GM19463 (cell line): Measurements from ENCODE around the gene CNOT10.

Experiments
- ATAC-seq: cut with Tn5 transposase; IDR thresholded peaks from one replicate; pipeline ENCODE4 v1.9.1; 2021; ENCODE audit warnings: mild to moderate bottlenecking, moderate library complexity; ENCODE audit not compliant: unreplicated experiment

CNOT10 gene

DNA sequence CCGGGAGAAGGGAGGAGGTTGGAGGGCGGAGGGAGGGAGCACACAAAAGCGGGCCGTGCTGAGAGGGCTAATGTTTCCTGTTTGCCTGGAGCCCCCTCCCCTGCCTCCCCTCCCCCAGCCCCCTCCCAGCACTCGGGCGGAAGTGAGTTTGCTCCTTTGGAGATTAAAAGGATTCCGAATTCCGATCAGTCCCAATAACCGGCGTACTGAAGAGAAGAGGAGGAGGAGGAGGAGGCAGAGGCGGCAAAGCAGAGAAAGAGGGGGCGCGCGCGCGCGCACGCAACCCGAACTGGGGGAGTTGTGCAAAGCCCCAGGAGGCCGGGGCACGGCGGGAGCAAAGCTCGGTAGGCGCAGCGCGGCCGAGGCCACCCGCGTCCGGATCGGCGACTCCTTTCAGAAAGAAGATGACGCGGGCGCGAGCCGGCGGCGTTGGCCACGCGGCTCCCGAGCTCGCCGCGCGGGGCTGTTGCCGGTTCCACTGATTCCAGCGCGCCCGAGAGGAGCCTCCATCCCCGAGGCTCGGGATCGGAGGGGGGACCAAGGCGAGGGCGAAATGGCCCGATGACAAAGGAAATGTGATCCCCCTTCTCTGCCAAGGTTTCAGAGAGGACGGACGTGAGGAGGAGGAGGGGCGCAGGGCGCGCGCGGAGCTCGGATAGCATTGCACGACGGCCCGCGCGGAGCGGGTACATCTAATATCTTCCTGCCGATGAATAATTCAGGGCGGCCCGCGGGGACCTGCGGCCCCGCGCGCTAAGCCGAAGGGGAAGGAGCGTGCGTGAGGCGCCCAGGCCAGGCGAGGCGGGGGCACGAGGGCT is 131.7 kb downstream of the CNOT10 start:
- peak; percentile 15 for ATAC-seq

DNA sequence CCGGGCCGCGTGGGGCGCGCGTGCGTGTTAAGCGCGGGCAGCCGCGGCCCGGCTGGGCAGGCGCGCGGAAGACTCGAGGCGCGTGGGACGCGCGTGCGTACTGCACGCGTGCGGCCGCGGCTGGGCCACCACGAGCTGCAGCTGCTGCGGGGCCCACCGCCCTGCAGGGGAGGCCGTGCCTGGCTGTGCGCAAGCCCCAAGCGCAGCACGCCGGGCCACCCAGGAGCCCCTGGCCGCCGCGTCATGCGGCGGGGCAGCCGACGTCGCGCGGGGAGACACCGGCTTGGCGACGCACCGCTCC is 132.2 kb downstream of the CNOT10 start:
- ATAC-seq: peak; percentile 28

GRCh38 chr3:32817558-32818228 is 132.7 kb downstream of the CNOT10 start, which contains the start of gene TRIM71:
Gene TRIM71, plus strand, starts transcription at chr3:32817997. Its CDS starts 84 bp downstream, at chr3:32818081.
- ATAC-seq: peak; percentile 26

GRCh38 chr3:32818229-32818969 is 133.4 kb downstream of the CNOT10 start:
- ATAC-seq: peak; percentile 23

- ATAC-seq: no peak
Measured at GRCh38 chr3:32818970-32819511, 134.1 kb downstream of the CNOT10 start.

GRCh38 chr3:32819551-32820348 is 134.8 kb downstream of the CNOT10 start:
- ATAC-seq: no peak

- ATAC-seq: no peak
Measured at GRCh38 chr3:32820430-32820829, 135.4 kb downstream of the CNOT10 start.

- no peak for ATAC-seq
Measured at GRCh38 chr3:32820971-32821685, 136.1 kb downstream of the CNOT10 start.

DNA sequence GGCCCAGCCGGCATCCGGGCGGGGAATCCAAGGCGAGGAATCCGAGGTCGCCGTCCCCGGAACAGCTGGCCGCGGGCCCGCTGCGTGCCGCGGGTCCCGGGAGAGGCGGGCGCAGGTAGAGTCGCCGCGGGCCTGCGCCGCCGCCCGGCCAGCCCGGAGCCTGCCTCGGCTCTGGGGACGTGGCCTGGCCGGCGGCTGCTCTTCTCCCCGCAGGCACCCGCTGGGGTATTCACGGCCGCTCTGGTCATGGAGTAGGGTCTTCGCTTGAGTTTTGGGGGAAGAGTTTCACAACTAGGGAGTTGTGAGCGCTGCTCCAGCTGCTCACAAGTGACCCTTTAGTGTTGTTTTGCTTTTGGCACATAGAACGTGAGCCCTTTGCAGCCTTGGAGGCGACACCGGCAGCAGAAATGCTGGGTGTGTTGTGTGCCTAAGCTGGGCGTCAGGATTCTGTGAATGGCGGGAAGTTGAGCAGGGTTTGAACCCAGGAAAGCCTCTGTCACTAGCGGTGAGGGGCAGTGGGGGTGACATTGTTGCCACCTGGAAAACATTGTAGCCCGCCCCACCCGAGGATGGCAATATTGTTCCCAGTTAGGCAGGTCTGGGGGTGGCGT is 136.8 kb downstream of the CNOT10 start:
- no peak for ATAC-seq

GRCh38 chr3:32822609-32823498 is 137.9 kb downstream of the CNOT10 start:
- no peak for ATAC-seq
